Stimulated activated naive B cell treated with anti-CD40 and anti-IgM and Interleukin-4, amounts not matched to agents 10 μg/mL and 1 μg/mL and 100 μg/mL, for 72 hours (primary cell): Measurements from ENCODE around the gene RADIL.
"Not testable (repeated sequence)": the region's sequence is repeated elsewhere in the genome, so short reads cannot be mapped to it uniquely, and the experiment has no call there.

ENCODE experiments used
- ATAC-seq, 2 donors: fragments of 150-1000 bp; cut with Tn5 transposase; replicated peaks; 2 replicates each; pipeline ENCODE4 v1.10.0; 2021; ENCODE audit warnings: moderate library complexity in 1 of 2
- DNase-seq: peaks from one replicate; pipeline ENCODE4 v3.0.0; 2021
- H3K27ac Mint-ChIP-seq: one replicate; pipeline ENCODE4 v1.8.0; 2022; ENCODE audit warnings: mild to moderate bottlenecking, mixed read lengths
- H3K27me3 Mint-ChIP-seq, 2 donors: one replicate each; pipeline ENCODE4 v1.8.0; 2022; ENCODE audit warnings: mixed read lengths in 2 of 2
- H3K36me3 Mint-ChIP-seq, 2 donors: one replicate each; pipeline ENCODE4 v1.8.0; 2022; ENCODE audit warnings: mixed read lengths in 2 of 2, mild to moderate bottlenecking in 1 of 2
- H3K4me1 Mint-ChIP-seq, 2 donors: one replicate each; pipeline ENCODE4 v1.8.0; 2022; ENCODE audit warnings: mixed read lengths in 2 of 2, mild to moderate bottlenecking in 1 of 2
- H3K4me3 Mint-ChIP-seq, 2 donors: one replicate each; pipeline ENCODE4 v1.8.0; 2022; ENCODE audit warnings: mild to moderate bottlenecking in 2 of 2, mixed read lengths in 2 of 2, moderate library complexity in 1 of 2
- H3K9me3 Mint-ChIP-seq, 2 donors: one replicate each; pipeline ENCODE4 v1.8.0; 2022; ENCODE audit warnings: mixed read lengths in 2 of 2, mild to moderate bottlenecking in 1 of 2

RADIL gene

DNA sequence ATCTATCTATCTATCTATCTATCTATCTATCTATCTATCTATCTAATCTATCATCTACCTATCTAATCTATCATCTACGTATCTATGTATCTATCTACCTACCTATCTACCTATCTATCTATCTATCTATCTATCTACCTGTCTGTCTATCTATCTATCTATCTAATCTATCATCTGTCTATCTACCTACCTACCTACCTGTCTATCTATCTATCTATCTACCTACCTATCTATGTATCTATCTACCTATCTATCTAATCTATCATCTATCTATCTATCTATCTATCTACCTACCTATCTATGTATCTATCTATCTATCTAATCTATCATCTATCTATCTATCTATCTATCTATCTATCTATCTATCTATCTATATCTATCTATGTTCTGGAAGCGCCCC, 8.0 kb upstream of the RADIL start:
- ATAC-seq, H3K9me3 Mint-ChIP-seq, H3K4me3 Mint-ChIP-seq, H3K27ac Mint-ChIP-seq, H3K4me1 Mint-ChIP-seq, H3K36me3 Mint-ChIP-seq, DNase-seq: not testable (repeated sequence)
- H3K27me3 Mint-ChIP-seq, result peaks cover 17 to 41% of the 10 kb centered on the region in 2 donors

DNA sequence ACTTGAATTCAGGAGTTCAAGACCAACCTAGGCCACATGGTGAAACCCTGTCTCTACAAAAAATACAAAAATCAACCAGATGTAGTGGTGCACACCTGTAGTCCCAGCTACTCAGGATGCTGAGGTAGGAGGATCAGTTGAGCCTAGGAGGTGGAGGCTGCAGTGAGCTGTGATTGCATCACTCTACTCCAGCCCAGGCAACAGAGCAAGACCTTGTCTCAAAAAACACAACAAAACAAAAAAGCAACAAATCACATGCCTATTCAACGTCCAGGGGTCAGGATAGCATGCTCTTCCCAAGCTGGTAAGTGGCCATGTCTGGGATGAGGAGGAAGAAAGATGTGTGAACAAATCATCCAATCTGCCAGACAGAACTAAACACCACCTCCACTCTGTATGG, 6.2 kb upstream of the RADIL start:
- Mint-ChIP-seq H3K4me3 (no peak overlapping the region), H3K9me3 (peaks cover 4 to 7% of the 10 kb centered on the region in 2 donors), H3K27ac (no peak overlapping the region), H3K4me1 (no peaks in the 10 kb centered on the region), H3K27me3 (peaks cover 30 to 53% of the 10 kb centered on the region in 2 donors), H3K36me3 (no peaks in the 10 kb centered on the region)
- no peak for DNase-seq
- ATAC-seq, result no peak

DNA sequence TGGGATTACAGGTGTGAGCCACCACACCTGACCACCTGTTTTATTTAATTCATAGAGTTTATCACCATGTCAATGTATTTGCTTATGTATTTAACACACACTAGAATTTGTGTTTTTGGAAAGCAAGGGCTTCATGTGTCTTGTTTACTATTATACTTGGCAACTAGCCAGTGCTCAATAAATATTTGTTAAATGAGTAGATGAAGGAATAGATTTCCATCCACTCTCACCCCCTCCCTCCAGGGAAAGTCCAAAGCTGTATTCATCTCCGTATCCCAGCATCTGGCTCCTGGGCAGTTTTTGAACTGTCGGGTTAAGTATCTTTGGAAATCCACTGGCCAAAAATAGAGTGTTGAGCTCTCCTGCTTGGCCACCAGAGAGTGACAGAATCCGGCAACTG, 4.6 kb upstream of the RADIL start:
- Mint-ChIP-seq H3K27me3 (peaks cover 39 to 64% of the 10 kb centered on the region in 2 donors), H3K4me3 (no peak overlapping the region), H3K9me3 (peaks cover 0 to 5% of the 10 kb centered on the region in 2 donors), H3K36me3 (peaks cover 0 to 1% of the 10 kb centered on the region in 2 donors), H3K4me1 (peaks cover 2 to 6% of the 10 kb centered on the region in 2 donors), H3K27ac (no peak overlapping the region)
- ATAC-seq (no peak), DNase-seq (no peak)

DNA sequence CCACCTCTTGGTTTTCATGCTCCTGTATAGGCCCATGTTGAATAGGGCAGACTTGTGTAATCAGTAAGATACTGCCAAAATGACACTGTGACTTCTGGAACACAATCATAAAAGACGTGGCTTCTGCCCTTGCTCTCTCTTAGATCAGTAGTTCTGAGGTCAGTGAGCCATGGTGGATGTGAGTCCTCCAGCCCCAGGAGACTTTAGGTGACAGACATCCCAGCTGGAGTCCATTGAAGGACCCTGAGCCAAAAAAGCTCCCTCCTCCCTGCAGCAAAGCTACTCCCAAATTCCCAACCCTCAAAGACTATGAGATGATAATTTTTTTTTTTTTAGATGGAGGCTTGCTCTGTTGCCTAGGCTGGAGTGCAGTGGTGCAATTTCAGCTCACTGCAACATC, 3.2 kb upstream of the RADIL start:
- no peak overlapping the region for H3K27ac Mint-ChIP-seq
- DNase-seq (no peak), ATAC-seq (no peak)
- peaks cover 0 to 3% of the 10 kb centered on the region in 2 donors for H3K9me3 Mint-ChIP-seq
- peaks cover 50 to 73% of the 10 kb centered on the region in 2 donors for H3K27me3 Mint-ChIP-seq
- peaks cover 9 to 17% of the 10 kb centered on the region in 2 donors for H3K4me1 Mint-ChIP-seq
- no peak overlapping the region for H3K4me3 Mint-ChIP-seq
- peaks cover 0 to 1% of the 10 kb centered on the region in 2 donors for H3K36me3 Mint-ChIP-seq

DNA sequence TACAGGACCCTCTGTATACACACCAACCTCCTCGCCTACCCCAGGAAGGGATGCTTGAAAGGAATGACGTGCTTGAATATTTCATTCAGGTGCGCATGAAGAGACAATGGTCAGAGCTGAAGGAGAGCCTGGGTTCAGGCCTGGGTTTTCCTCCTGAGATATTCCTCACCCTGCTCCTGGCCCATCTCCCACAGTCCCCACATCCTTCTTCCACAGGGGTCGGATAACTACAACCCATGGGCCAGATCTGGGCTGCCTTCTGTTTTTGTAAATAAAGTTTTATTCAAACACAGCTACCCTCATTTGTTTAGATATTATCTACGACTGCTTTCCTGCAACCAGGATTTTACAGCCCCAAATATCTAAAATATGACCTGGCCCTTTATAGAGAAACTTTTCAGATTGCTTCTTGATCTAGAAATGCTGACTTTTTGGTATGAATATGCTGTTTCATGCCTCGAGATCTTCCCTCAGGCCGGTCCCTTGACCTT, 1.8 kb upstream of the RADIL start:
- H3K36me3 Mint-ChIP-seq, result peaks cover 0 to 1% of the 10 kb centered on the region in 2 donors
- H3K27ac Mint-ChIP-seq, result no peak overlapping the region
- H3K27me3 Mint-ChIP-seq, result peaks cover 49 to 69% of the 10 kb centered on the region in 2 donors
- ATAC-seq (no peak), DNase-seq (no peak)
- H3K4me3 Mint-ChIP-seq, result no peak overlapping the region
- H3K4me1 Mint-ChIP-seq, result peaks cover 9 to 17% of the 10 kb centered on the region in 2 donors
- peaks cover 0 to 2% of the 10 kb centered on the region in 2 donors for H3K9me3 Mint-ChIP-seq

DNA sequence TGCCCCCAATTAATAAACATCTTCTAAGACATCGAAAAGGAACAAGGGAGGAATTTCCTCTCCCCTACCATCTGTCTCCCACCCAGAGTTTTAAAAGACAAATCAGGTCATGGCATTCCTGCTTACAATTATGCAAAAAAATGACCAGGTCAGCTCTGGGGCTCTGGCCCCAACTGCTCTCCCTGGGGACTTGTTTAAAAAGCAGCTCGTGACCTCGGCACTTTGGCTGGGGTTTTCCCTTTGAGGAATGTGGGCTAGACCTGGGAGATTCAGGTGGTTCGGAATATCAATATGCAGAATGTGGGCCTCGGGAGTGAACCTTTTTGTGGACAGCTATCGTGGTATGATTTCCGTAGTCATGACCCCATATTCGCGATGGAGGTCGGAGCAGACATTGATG, 648 bp upstream of the RADIL start:
- peaks cover 0 to 1% of the 10 kb centered on the region in 2 donors for H3K36me3 Mint-ChIP-seq
- H3K27ac Mint-ChIP-seq, result no peak overlapping the region
- peaks cover 9 to 17% of the 10 kb centered on the region in 2 donors for H3K4me1 Mint-ChIP-seq
- H3K27me3 Mint-ChIP-seq, result peaks cover 51 to 75% of the 10 kb centered on the region in 2 donors
- no peak for ATAC-seq
- peak overlapping the region in 1 of 2 donors; percentile 42 for H3K4me3 Mint-ChIP-seq
- no peak for DNase-seq
- peaks cover 0 to 2% of the 10 kb centered on the region in 2 donors for H3K9me3 Mint-ChIP-seq

DNA sequence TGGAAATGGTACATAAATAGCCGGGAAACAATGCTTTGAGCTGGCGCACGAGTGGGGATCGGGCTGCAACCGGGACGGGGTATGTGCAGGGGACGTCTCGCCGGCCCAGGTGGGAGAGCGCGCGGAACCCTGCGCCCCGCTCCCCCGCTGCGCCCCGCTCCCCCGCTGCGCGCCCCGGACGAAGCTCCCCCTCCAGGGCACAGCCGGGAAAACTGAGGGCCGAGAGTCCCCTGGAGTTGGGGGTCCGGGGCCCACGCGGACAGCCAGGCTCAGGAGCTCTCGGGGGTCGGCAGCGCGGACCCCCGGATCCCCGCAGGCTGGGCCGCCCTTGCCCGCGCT, 514 bp downstream of the RADIL start:
- Mint-ChIP-seq H3K9me3 (peaks cover 0 to 2% of the 10 kb centered on the region in 2 donors), H3K4me1 (peaks cover 9 to 17% of the 10 kb centered on the region in 2 donors), H3K4me3 (peak overlapping the region; percentile 50 to 59), H3K27ac (no peak overlapping the region), H3K27me3 (peaks cover 52 to 67% of the 10 kb centered on the region in 2 donors), H3K36me3 (peaks cover 0 to 1% of the 10 kb centered on the region in 2 donors)
- ATAC-seq, result peak in 1 of 2 donors; percentile 10
- no peak for DNase-seq

DNA sequence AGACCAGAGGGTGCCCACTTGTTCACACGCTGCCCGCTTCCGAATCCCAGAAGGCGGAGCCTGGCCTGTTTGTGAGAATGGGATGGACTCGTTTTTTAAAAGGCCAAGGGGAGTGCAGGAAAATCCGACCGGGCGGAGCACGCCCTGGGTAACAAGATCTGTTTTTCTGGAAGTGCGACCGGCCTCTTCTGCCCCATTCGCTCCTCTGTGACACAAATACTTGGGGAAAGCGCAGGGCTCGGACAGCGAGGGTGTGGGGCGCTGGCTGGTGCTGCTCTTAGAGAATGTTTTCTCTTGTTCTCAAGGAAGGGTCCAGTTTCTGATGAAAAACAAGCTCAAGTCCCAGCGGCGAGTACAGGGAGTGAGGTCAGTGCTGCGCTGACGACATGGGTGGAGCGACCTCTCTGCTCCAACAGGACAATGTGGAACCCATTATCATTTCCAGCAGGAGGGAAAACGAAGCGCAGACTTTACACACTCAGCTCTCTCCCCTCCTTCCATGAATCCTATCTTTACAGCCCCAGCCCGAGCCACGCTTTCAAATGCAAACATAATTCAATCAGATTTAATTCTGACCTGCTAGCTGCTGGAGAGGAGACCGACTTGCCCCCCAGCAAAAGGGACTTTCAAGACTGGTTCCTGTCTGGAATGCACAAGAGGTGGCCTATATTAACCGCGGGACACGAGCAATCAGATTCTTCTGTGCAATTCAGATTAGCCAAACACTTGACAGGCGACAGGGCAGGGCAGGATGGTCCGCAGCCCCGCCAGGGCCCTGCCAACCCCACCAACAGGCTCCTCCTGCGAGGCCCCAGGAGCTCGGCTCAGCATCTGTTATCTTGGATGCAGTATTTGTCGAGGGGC, 1.1 kb downstream of the RADIL start:
- DNase-seq (no peak), ATAC-seq (peak in 1 of 2 donors; percentile 6)
- Mint-ChIP-seq H3K9me3 (peaks cover 0 to 2% of the 10 kb centered on the region in 2 donors), H3K27me3 (peaks cover 52 to 71% of the 10 kb centered on the region in 2 donors), H3K4me3 (peak overlapping the region; percentile 50 to 59), H3K4me1 (peaks cover 9 to 17% of the 10 kb centered on the region in 2 donors), H3K36me3 (peaks cover 0 to 1% of the 10 kb centered on the region in 2 donors), H3K27ac (no peak overlapping the region)

DNA sequence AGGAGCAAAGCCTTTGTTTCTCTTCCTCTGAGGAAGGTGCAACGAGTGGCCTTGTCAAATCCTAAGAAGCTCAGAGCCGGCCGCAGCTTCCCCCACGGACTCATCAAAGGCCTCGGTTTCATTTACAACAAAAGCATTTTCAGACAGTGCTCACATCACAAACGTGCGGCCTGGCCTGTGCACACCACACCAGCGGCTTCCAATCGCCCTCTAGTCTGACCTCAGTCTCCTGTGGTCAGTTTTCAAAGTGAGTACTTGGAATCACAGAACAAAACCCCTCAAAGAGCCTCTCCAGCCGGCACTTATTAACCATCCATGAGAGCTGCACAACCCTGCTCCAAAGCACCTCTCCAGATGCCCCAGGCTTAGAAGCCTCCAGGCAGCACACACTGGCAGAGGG, 3.3 kb downstream of the RADIL start:
- H3K4me1 Mint-ChIP-seq, result peaks cover 9 to 17% of the 10 kb centered on the region in 2 donors
- no peak for ATAC-seq
- peaks cover 32 to 52% of the 10 kb centered on the region in 2 donors for H3K27me3 Mint-ChIP-seq
- no peak for DNase-seq
- H3K9me3 Mint-ChIP-seq, result peaks cover 0 to 2% of the 10 kb centered on the region in 2 donors
- H3K27ac Mint-ChIP-seq, result no peak overlapping the region
- H3K36me3 Mint-ChIP-seq, result peaks cover 0 to 1% of the 10 kb centered on the region in 2 donors
- H3K4me3 Mint-ChIP-seq, result no peak overlapping the region

DNA sequence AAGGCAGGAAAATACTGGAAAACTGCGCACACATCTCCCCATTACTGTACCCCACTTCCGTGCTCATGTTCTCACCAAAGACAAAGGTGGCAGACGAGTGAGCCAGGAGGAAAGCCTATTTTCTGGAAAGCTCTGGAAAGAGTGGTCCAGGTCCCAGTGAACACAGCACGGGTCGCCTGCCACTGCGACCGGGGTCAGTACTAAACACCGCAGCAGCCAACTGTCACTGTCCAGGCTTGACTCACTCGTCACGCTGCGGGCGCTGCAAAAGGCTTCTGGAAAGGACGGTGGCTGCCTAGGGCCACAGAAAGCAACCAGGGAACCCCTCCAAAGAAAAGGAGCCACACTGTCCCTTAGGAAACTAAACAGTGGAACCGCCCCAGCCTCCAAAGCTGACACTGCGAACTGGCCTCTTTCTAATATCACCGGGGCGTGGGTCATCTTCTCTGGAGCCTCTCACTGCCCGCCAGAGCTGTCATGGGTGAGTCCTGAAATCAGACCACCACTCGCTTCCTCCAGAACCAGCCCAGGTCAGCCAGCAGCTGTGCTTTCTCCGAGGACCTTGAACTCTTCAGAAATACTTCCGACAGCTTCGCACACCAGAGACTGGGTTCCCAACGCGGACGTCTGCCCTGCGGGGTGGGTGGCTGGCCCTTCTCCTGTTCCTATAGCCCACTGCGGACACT, 4.0 kb downstream of the RADIL start:
- H3K27me3 Mint-ChIP-seq, result peaks cover 28 to 47% of the 10 kb centered on the region in 2 donors
- H3K9me3 Mint-ChIP-seq, result peaks cover 0 to 2% of the 10 kb centered on the region in 2 donors
- no peak overlapping the region for H3K4me3 Mint-ChIP-seq
- H3K4me1 Mint-ChIP-seq, result peaks cover 9 to 17% of the 10 kb centered on the region in 2 donors
- ATAC-seq (no peak), DNase-seq (no peak)
- peaks cover 0 to 1% of the 10 kb centered on the region in 2 donors for H3K36me3 Mint-ChIP-seq
- no peak overlapping the region for H3K27ac Mint-ChIP-seq

DNA sequence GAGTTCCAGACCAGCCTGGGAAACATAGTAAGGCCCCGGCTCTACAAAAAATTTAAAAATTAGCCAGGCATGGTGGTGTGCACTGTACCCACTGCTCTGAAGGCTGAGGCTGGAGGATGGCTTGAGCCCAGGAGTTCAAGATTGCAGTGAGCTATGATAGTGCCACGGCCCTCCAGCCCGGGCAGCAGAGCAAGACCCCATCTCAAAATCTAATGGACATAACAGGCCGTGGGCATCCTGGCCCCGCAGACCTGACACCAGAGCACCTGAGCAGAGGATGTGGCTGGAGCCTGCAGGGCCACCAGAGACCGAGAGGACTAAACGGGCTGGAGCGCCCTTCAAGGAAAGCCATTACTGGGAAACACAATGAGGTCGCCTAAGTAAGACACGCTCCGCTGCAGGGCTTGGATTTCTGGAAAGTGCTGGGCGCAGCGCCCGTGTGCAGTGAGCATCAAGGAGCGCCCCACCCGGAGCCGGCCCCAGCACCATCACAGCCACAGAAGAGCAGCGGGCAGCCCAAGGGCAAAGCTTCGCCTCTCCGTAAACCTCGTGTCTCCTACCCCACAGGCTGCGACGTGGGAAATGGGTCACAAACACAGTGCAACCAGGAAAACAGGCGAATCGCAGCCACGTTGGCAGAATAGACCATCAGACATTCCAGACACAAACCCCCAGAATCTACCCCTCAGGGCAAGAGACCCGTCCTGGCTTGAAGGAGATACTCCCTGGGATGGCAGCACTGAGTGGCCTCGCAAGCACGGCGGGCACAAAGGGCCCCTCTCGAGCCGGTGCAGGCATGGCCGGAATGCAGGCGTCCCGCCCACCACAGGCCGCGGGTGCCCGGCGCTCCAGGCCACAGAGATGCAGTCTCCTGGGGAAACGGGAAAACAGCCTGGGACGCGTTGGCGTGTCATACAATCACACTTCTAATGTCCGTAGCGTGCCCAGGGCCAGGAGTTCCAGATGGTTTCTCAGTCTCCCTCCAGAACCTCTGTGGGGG, 4.9 kb downstream of the RADIL start:
- ATAC-seq, result no peak
- no peak overlapping the region for H3K4me3 Mint-ChIP-seq
- H3K27me3 Mint-ChIP-seq, result peaks cover 21 to 42% of the 10 kb centered on the region in 2 donors
- no peak overlapping the region for H3K27ac Mint-ChIP-seq
- DNase-seq, result no peak
- no peaks in the 10 kb centered on the region for H3K36me3 Mint-ChIP-seq
- no peaks in the 10 kb centered on the region for H3K9me3 Mint-ChIP-seq
- H3K4me1 Mint-ChIP-seq, result peaks cover 7 to 11% of the 10 kb centered on the region in 2 donors

DNA sequence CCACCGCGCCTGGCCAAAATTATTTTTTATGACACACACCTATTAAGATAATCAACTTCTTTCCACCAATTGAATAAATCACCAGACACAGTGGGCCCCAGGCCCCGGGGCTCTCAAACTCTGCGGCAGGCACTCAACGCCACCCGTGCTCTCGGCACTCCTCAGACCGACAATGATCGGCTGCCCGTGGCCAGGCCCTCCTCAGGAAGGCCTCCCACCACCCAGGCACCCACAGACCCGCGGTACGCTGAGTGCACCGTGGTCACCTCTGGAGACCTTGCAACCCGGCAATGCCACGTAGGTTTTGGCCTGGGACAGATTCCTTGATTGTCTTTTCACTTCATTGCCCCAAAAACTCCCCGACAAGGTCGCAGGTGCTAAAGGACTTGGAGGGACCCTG, 6.9 kb downstream of the RADIL start:
- no peaks in the 10 kb centered on the region for H3K4me1 Mint-ChIP-seq
- ATAC-seq (no peak), DNase-seq (no peak)
- peaks cover 24 to 46% of the 10 kb centered on the region in 2 donors for H3K27me3 Mint-ChIP-seq
- H3K9me3 Mint-ChIP-seq, result no peaks in the 10 kb centered on the region
- no peak overlapping the region for H3K4me3 Mint-ChIP-seq
- no peak overlapping the region for H3K27ac Mint-ChIP-seq
- H3K36me3 Mint-ChIP-seq, result no peaks in the 10 kb centered on the region

DNA sequence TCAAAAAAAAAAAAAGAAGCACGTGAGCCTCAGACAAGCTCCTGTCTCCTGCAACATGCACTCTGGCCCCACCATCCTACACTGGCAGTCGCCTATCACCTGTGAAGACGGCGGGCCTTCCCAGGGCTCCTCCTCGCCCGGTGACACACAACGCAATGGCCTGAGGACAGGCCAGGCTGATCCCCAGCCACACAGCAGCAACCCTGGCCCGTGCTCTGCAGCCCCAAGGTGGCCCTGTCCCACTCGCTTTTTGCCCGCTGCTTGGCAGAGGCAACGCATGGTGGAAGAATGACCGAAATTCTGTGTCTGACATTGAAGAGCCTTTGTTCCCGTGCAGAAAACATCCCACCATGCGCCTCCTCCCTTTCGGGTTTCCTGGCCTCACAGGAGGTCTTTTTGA, 8.1 kb downstream of the RADIL start:
- Mint-ChIP-seq H3K27me3 (peaks cover 28 to 53% of the 10 kb centered on the region in 2 donors), H3K4me3 (no peak overlapping the region), H3K27ac (no peak overlapping the region), H3K36me3 (no peaks in the 10 kb centered on the region), H3K9me3 (no peaks in the 10 kb centered on the region), H3K4me1 (no peaks in the 10 kb centered on the region)
- DNase-seq, result no peak
- ATAC-seq, result no peak
